Measurements from ENCODE around the gene BCR. TPM values are rescaled to one million over a fixed set of nuclear protein-coding genes. Genes with fewer than 3 reads are reported as not detected.

Gene BCR
- total RNA-seq, 2 experiments from 2014 or later = 60.7 to 63.2 TPM

GRCh38 chr22:23154461-23154860, 25.8 kb upstream of the BCR start:
- ChIA-PET POLR2A (no interaction called here), CTCF (no interaction called here)
- Mint-ChIP-seq H3K4me1 (peaks cover 11% of the 10 kb centered on the region), H3K27ac (no peak overlapping the region), H3K27me3 (no peaks in the 10 kb centered on the region), H3K4me3 (no peak overlapping the region), H3K9me3 (no peaks in the 10 kb centered on the region), H3K36me3 (ENCODE audit: low read depth) (no peaks in the 10 kb centered on the region)
- DNase-seq = no peak

DNA sequence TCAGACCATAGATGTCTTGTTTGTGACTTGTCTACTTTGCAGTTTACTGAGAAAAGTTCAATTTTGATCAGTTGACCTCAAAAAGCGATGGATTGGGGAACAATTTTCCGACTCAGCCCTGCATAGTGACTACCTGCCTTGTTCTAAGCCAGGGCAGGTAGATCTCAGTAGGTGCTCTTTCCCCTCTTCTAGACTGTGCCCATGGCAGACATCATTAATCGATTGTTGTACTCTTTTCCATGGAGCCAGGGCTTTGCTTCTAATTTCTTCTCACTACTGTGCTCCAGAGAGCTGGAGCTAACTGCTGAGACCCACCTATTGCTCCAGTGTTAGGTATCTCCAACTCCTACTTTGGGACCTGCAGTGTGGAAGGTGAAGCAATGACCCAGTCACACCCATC, 25.2 kb upstream of the BCR start:
- no peaks in the 10 kb centered on the region for H3K9me3 Mint-ChIP-seq
- H3K4me1 Mint-ChIP-seq = peaks cover 11% of the 10 kb centered on the region
- no peak overlapping the region for H3K27ac Mint-ChIP-seq
- ChIA-PET CTCF (no interaction called here), POLR2A (no interaction called here)
- no peak overlapping the region for H3K4me3 Mint-ChIP-seq
- no peaks in the 10 kb centered on the region for H3K36me3 Mint-ChIP-seq (ENCODE audit: low read depth)
- DNase-seq = no peak
- H3K27me3 Mint-ChIP-seq = no peaks in the 10 kb centered on the region

DNA sequence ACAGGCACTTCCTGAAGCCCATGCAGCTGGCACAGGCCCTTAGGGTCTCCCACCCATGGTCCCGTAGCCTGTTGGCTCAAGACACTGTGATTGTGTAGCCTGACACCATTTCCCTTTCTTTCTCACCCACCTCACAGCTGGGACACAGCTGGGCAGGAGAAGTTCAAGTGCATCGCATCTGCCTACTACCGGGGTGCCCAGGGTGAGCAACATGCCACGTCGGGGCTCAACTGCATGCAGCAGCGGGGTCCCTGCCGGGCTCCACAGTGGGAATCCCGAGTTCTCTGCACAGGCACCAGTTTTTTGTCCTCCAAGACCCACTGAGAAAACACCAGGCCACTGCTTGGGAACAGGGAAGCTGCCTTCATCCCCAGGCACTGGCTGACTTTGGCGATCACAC, 24.5 kb upstream of the BCR start:
- no peak overlapping the region for H3K27ac Mint-ChIP-seq
- no peaks in the 10 kb centered on the region for H3K9me3 Mint-ChIP-seq
- ChIA-PET CTCF (no interaction called here), POLR2A (no interaction called here)
- no peak overlapping the region for H3K4me3 Mint-ChIP-seq
- no peak for DNase-seq
- H3K36me3 Mint-ChIP-seq (ENCODE audit: low read depth) = no peaks in the 10 kb centered on the region
- H3K4me1 Mint-ChIP-seq = peaks cover 11% of the 10 kb centered on the region
- H3K27me3 Mint-ChIP-seq = no peaks in the 10 kb centered on the region

DNA sequence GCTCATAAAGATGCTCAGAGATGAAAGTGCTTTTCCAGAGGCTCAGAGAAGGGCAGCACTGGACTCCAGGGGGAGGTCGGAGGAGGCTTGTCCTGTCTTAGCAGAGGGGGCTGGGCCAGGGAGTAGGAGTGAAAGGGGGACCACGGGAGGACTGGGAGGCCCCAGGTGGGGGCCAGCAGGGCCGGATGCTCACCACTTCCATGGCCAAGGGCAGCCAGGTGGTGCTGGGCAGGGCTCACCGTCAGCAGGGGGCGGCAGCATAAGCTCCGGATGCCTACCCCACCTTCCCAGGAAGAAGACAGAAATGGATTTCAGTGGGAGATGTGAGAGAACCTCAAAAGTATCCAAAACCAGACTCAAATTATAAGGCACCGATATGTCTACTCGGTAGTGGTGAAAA, 24.0 kb upstream of the BCR start:
- POLR2A ChIA-PET = no interaction called here
- CTCF ChIA-PET = interaction anchor here (0.6 to 0.7 kb wide), 2 partner anchors 20 to 157 kb away, joined by 3 read pairs; no protein-coding TSS in a partner anchor
- no peak for DNase-seq
- Mint-ChIP-seq H3K4me1 (peaks cover 11% of the 10 kb centered on the region), H3K27me3 (no peaks in the 10 kb centered on the region), H3K27ac (no peak overlapping the region), H3K4me3 (no peak overlapping the region), H3K36me3 (ENCODE audit: low read depth) (no peaks in the 10 kb centered on the region), H3K9me3 (no peaks in the 10 kb centered on the region)

GRCh38 chr22:23157560-23158515, 22.5 kb upstream of the BCR start:
- Mint-ChIP-seq H3K4me3 (no peak overlapping the region), H3K27me3 (no peaks in the 10 kb centered on the region), H3K4me1 (peaks cover 9% of the 10 kb centered on the region), H3K27ac (no peak overlapping the region), H3K36me3 (ENCODE audit: low read depth) (no peaks in the 10 kb centered on the region), H3K9me3 (no peaks in the 10 kb centered on the region)
- CTCF ChIA-PET = interaction anchor here (0.7 to 1.3 kb wide), 2 partner anchors 13 to 30 kb away, joined by 3 to 5 read pairs; partner anchors contain the start of gene RAB36
- no peak for DNase-seq
- POLR2A ChIA-PET = no interaction called here

- H3K4me1 Mint-ChIP-seq = peaks cover 2% of the 10 kb centered on the region
- H3K27me3 Mint-ChIP-seq = no peaks in the 10 kb centered on the region
- ChIA-PET CTCF (interaction anchor here (1.1 kb wide), 1 partner anchor 123 kb away, joined by 3 read pairs; no protein-coding TSS in a partner anchor), POLR2A (no interaction called here)
- DNase-seq = no peak
- H3K27ac Mint-ChIP-seq = no peak overlapping the region
- H3K36me3 Mint-ChIP-seq (ENCODE audit: low read depth) = no peaks in the 10 kb centered on the region
- no peak overlapping the region for H3K4me3 Mint-ChIP-seq
- no peaks in the 10 kb centered on the region for H3K9me3 Mint-ChIP-seq
Observed at GRCh38 chr22:23158516-23159290, 21.6 kb upstream of the BCR start.

GRCh38 chr22:23159291-23159630, 21.0 kb upstream of the BCR start:
- no peak overlapping the region for H3K27ac Mint-ChIP-seq
- H3K27me3 Mint-ChIP-seq = no peaks in the 10 kb centered on the region
- CTCF ChIA-PET = interaction anchor here (1.1 kb wide), 1 partner anchor 123 kb away, joined by 3 read pairs; no protein-coding TSS in a partner anchor
- DNase-seq = no peak
- H3K9me3 Mint-ChIP-seq = no peaks in the 10 kb centered on the region
- H3K4me3 Mint-ChIP-seq = no peak overlapping the region
- no peaks in the 10 kb centered on the region for H3K4me1 Mint-ChIP-seq
- POLR2A ChIA-PET = no interaction called here
- H3K36me3 Mint-ChIP-seq (ENCODE audit: low read depth) = no peaks in the 10 kb centered on the region

DNA sequence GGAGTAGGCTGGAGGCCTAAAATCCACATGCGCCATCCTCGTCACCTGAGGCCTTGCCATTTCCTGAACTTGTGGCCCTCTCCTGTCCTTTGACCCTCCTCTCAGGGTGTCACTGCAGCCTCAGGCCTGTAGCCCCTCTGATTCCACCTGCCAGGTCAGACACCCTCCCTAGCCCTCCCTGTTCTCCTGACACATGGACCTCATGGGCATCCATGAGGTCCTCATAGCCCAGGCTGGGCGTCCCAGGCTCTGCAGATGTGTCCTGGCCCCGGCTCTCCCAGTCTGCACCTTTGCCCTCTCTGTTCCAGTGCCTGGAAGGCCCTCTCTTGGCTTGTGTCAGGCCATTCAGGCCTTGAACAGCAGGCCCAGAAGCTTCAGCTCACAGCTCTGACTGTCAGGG, 19.3 kb upstream of the BCR start:
- ChIA-PET POLR2A (no interaction called here), CTCF (no interaction called here)
- Mint-ChIP-seq H3K27me3 (no peaks in the 10 kb centered on the region), H3K27ac (no peak overlapping the region), H3K9me3 (no peaks in the 10 kb centered on the region), H3K4me1 (no peaks in the 10 kb centered on the region), H3K4me3 (no peak overlapping the region), H3K36me3 (ENCODE audit: low read depth) (no peaks in the 10 kb centered on the region)
- DNase-seq = no peak

DNA sequence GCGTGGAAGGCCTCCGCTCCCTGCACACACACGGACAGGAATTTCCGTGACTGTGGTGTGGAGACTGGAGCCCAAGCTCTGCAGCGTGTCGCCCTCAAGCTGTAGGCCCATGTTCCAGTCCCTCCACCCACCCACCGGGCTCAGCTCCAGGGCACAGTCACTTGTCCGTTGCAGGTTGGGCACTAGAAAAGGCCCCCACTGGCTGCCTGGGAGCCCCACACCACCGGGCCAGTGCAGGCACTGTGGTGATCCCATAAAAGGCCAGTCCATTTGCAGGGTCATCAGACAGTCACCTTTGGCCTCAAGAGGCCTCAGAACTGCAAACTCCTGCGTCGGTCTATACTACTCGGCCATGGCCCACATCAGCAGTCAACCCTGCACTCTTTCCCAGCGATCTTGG, 18.7 kb upstream of the BCR start:
- Mint-ChIP-seq H3K27ac (no peak overlapping the region), H3K27me3 (no peaks in the 10 kb centered on the region), H3K36me3 (ENCODE audit: low read depth) (no peaks in the 10 kb centered on the region), H3K9me3 (no peaks in the 10 kb centered on the region), H3K4me3 (no peak overlapping the region), H3K4me1 (no peaks in the 10 kb centered on the region)
- DNase-seq = no peak
- ChIA-PET POLR2A (no interaction called here), CTCF (no interaction called here)

DNA sequence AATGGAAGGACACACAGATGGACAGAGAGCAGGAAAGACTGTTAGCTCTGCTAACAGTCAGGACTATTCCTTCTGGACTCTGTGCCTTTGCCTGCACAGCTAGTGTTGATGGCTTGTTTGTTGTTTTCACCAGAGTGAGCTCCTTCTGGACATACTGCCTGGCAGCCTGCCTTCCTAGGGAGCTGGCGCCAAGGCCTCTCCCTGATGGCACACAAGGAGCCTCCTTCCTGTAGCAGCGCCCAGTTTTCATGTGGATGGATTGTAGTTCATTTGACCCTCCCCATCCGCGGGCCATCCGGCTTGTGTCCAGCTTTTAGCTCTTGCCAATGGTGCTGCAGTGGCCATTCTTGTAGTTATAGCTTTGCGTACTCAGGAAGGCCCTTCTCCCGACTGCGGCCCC, 16.6 kb upstream of the BCR start:
- Mint-ChIP-seq H3K4me1 (no peaks in the 10 kb centered on the region), H3K27ac (no peak overlapping the region), H3K36me3 (ENCODE audit: low read depth) (no peaks in the 10 kb centered on the region), H3K9me3 (no peaks in the 10 kb centered on the region), H3K4me3 (no peak overlapping the region), H3K27me3 (no peaks in the 10 kb centered on the region)
- ChIA-PET CTCF (interaction anchor here (0.7 to 1.7 kb wide), 2 partner anchors 13 to 118 kb away, joined by 3 to 4 read pairs; no protein-coding TSS in a partner anchor), POLR2A (no interaction called here)
- no peak for DNase-seq

DNA sequence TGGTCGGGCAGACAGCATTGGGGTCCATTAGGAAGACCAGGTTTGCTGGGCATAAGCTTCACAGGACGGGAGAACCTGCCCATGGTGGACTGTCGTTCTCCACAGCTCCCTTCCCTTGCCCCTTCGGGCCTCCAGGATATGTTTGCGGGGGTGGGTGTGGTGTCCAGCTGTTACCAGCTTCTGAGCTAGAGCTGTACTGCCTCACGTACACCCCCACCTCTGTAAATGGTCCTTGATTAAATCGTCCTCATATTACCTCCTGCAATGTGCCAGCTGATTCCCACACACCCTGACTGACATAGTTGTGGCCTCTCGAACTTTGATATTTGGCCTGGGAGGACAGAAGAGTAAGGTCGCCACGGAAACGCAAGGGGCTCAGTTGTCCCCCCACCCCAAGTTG, 16.2 kb upstream of the BCR start:
- Mint-ChIP-seq H3K4me3 (no peak overlapping the region), H3K27me3 (no peaks in the 10 kb centered on the region), H3K9me3 (no peaks in the 10 kb centered on the region), H3K4me1 (no peaks in the 10 kb centered on the region), H3K36me3 (ENCODE audit: low read depth) (no peaks in the 10 kb centered on the region), H3K27ac (no peak overlapping the region)
- POLR2A ChIA-PET = no interaction called here
- CTCF ChIA-PET = interaction anchor here (0.7 kb wide), 1 partner anchor 13 kb away, joined by 3 read pairs; no protein-coding TSS in a partner anchor
- no peak for DNase-seq

DNA sequence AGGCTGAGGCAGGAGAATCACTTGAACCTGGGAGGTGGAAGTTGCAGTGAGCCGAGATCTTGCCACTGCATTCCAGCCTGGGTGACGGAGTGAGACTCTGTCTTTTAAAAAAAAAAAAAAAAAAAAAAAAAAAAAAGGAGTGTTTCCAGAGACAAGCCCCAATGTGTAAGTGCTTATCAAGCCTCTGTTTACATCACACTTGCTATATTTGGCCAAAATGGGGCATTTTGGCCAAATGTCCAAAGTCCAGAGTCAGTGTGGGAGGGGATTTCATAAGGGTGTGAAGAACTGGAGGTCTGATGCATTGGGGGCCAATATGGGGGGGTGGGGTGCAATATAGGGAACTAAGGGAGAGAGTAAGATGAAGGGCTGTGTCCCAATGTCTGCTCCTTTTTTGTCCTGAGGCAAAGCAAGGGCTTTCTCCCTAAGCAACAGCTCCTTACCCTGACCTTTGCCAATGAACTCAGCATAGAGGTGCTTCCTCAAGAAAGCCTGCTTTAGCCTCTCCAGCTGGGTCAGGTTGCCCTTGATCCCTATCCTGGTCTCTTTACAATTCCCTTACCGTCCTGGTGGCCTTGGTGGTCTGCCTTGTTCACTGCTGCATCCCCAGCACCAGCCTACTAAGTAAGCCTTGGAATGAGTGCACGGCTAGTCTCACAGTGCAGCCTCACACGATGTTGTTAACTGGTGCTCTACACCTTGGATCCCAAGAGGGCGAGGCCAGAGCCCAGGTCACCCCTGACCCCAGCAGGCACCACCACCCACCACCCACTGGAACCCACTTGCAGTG, 14.1 kb upstream of the BCR start:
- no peak overlapping the region for H3K27ac Mint-ChIP-seq
- no peaks in the 10 kb centered on the region for H3K36me3 Mint-ChIP-seq (ENCODE audit: low read depth)
- H3K9me3 Mint-ChIP-seq = no peaks in the 10 kb centered on the region
- ChIA-PET CTCF (interaction anchor here (1.6 kb wide), 1 partner anchor 124 kb away, joined by 4 read pairs; no protein-coding TSS in a partner anchor), POLR2A (no interaction called here)
- DNase-seq = no peak
- no peak overlapping the region for H3K4me3 Mint-ChIP-seq
- H3K4me1 Mint-ChIP-seq = no peaks in the 10 kb centered on the region
- H3K27me3 Mint-ChIP-seq = no peaks in the 10 kb centered on the region
